ENCODE measurements around the gene GRID2.

- TF ChIP-seq, protein P1, sequence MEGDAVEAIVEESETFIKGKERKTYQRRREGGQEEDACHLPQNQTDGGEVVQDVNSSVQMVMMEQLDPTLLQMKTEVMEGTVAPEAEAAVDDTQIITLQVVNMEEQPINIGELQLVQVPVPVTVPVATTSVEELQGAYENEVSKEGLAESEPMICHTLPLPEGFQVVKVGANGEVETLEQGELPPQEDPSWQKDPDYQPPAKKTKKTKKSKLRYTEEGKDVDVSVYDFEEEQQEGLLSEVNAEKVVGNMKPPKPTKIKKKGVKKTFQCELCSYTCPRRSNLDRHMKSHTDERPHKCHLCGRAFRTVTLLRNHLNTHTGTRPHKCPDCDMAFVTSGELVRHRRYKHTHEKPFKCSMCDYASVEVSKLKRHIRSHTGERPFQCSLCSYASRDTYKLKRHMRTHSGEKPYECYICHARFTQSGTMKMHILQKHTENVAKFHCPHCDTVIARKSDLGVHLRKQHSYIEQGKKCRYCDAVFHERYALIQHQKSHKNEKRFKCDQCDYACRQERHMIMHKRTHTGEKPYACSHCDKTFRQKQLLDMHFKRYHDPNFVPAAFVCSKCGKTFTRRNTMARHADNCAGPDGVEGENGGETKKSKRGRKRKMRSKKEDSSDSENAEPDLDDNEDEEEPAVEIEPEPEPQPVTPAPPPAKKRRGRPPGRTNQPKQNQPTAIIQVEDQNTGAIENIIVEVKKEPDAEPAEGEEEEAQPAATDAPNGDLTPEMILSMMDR (conservative IDR thresholded peaks at IDR 0.05; ENCODE audit: low read depth, low read length) = peak; percentile 49
- TF ChIP-seq SMC3 (IDR thresholded peaks at IDR 0.05; ENCODE audit: low read depth, low read length) = peak; percentile 43; the same call in 1 of the 2 replicates
- no peak for TF ChIP-seq USF2 (IDR thresholded peaks at IDR 0.05; ENCODE audit: low read depth, low read length)
- TF ChIP-seq RAD21 (IDR thresholded peaks at IDR 0.05; ENCODE audit: low read length) = peak; percentile 63
- TF ChIP-seq POLR2A (IDR thresholded peaks at IDR 0.05; ENCODE audit: low read depth, low read length) = no peak
- no peak for TF ChIP-seq MAFK (IDR thresholded peaks at IDR 0.05; ENCODE audit: low read depth, low read length)
- TF ChIP-seq MXI1 (IDR thresholded peaks at IDR 0.05; ENCODE audit: borderline replicate concordance, low read depth, low read length) = no peak
- TF ChIP-seq RFX5 (IDR thresholded peaks at IDR 0.05; ENCODE audit: low read depth, low read length) = no peak
- TF ChIP-seq CHD1 (IDR thresholded peaks at IDR 0.05; ENCODE audit: low read depth, low read length) = no peak
Observed at GRCh38 chr4:92299152-92299551, 4.6 kb upstream of the GRID2 start.
